Activated naive CD4-positive, alpha-beta T cell treated with anti-CD3 and anti-CD28 coated beads for 36 hours (primary cell): ENCODE measurements around the gene PPP1R1B. TPM values are rescaled to one million over a fixed set of nuclear protein-coding genes. Genes with fewer than 3 reads are reported as not detected.

ENCODE experiments used
- CTCF ChIA-PET: fragments of 350-600 bp; sonication (Branson Sonifier 250); formaldehyde crosslinking; loops from one replicate; lab custom pipeline; 2021; ENCODE audit warnings: antibody characterized with exemption; lab: Charles Lee
- DNase-seq: peaks from one replicate; pipeline ENCODE4 v3.0.0-alpha.2; 2020
- H3K27ac Mint-ChIP-seq: one replicate; pipeline ENCODE4 v1.8.0; 2021; ENCODE audit warnings: mild to moderate bottlenecking, mixed read lengths
- H3K27me3 Mint-ChIP-seq: one replicate; pipeline ENCODE4 v1.8.0; 2021; ENCODE audit warnings: low read depth, mixed read lengths
- H3K36me3 Mint-ChIP-seq: one replicate; pipeline ENCODE4 v1.8.0; 2021; ENCODE audit warnings: low read depth, mixed read lengths
- H3K4me1 Mint-ChIP-seq: one replicate; pipeline ENCODE4 v1.8.0; 2021; ENCODE audit warnings: low read depth, mixed read lengths
- H3K4me3 Mint-ChIP-seq: one replicate; pipeline ENCODE4 v1.8.0; 2021; ENCODE audit warnings: mild to moderate bottlenecking, moderate library complexity, mixed read lengths
- H3K9me3 Mint-ChIP-seq: one replicate; pipeline ENCODE4 v1.8.0; 2021; ENCODE audit warnings: mixed read lengths
- intact Hi-C: fragments of 100-400 bp; cut with micrococcal nuclease; formaldehyde crosslinking; loops from one replicate; pipeline ENCODE4 v1.15.1; 2023
- total RNA-seq, 2 experiments: library from RNA; stranded (reverse); gene quantifications; one replicate each; pipeline ENCODE4 v1.2.3, GENCODE V29; 2021

The PPP1R1B gene
- total RNA-seq, 2 experiments from 2014 or later, result 0.14 TPM; not detected in 1

DNA sequence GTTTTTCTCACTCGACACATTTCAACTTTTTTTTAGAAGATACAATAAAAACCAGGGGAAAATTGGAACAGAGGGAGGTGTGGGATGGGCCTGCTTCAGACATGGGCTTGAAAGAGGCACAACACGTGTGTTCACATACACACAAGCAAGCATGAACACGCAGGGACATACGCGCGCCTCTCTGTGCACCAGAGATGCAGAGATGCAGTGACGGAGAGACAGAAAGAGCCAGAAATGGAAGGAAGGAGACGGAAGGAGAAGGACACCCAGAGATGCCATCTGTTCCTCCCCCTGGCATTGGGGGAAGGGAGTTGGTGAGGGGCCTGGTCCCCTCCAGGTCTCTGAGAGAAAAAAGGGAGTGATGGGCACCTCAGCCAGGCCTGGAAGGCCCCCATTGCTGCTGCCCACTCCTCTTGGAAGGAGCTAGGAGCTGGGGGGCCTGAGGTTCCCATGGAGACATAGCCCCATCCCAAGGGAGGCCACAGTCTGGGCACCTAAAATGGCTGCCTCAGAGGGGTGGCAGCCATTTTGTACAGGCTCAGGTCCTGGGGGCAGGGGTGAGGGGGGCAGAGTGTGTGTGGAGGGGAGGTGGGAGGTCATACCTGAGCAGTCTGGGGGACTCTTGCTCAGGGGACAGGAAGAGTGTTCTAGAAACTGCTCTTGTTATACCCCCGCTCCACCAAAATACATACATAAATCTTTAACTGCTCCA, 15.2 kb upstream of the PPP1R1B start:
- intact Hi-C loops, result no loop called here
- CTCF ChIA-PET, result interaction anchor here (3.2 kb wide), 1 partner anchor 10 kb away, joined by 10 read pairs; no protein-coding TSS in a partner anchor
- H3K27me3 Mint-ChIP-seq, result peaks cover 25% of the 10 kb centered on the region
- no peak overlapping the region for H3K4me3 Mint-ChIP-seq
- peaks cover 2% of the 10 kb centered on the region for H3K4me1 Mint-ChIP-seq
- no peaks in the 10 kb centered on the region for H3K9me3 Mint-ChIP-seq
- no peak for DNase-seq
- no peak overlapping the region for H3K27ac Mint-ChIP-seq
- H3K36me3 Mint-ChIP-seq, result no peaks in the 10 kb centered on the region

DNA sequence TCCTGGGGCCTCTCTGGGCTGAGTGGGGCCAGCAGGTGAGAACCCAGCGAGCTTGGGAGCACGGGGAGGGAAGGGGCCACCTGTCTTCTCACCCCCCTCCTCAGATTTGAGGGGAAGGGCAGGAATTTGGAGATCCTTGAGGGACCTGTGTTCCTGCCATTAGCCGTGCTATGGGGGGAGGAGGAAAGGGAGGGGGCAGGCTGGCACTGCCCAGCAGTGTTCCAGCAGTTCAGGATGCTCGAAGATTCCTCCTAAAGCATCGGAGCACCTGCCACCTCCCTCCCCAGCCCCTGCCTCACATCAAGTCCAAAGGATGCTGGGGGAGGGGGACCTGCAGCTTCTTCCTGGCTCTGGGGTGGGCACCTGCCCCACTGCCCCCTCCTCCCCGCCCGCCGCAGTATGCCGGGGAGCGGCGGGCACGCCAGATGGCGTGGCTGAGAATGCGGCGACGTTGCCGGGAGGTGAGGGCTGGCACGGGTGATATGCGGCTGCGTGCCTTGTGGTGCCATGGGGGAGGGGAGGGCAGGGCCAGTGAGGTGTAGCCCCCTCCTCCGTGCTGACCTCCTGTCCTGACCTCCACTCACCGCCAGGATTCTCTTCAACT, 14.4 kb upstream of the PPP1R1B start:
- intact Hi-C loops, result no loop called here
- Mint-ChIP-seq H3K36me3 (no peaks in the 10 kb centered on the region), H3K4me1 (no peaks in the 10 kb centered on the region), H3K4me3 (no peak overlapping the region), H3K9me3 (no peaks in the 10 kb centered on the region), H3K27ac (no peak overlapping the region), H3K27me3 (peaks cover 22% of the 10 kb centered on the region)
- CTCF ChIA-PET, result interaction anchor here (0.6 to 3.2 kb wide), 3 partner anchors 9 to 23 kb away, joined by 3 to 10 read pairs (median 4); no protein-coding TSS in a partner anchor
- DNase-seq, result no peak

DNA sequence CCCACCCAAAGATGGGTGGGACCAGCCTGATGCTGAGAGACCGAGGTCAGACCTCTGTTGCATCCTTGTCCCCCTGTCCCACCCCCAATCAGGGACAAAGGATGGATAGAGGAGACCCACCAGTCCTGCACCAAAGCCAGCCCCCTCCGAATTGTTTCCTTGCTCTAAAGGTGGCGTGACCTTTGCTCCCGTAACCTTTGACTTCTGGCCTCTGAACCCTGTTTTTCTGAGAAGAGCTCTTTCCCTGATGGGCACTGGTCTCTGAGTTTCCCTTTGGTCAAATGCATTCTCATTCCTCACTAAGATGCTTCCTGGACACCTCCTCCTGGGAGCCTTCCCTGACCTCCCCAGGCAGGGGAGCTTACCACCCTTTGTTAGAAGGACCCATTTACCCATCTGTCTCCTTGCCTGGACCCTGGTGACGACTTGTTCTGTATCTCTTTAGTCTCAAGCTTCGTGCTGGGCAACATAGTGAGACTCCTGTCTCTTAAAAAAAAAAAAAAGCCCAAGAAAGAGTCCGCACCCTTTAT, 13.8 kb upstream of the PPP1R1B start:
- Mint-ChIP-seq H3K4me1 (no peaks in the 10 kb centered on the region), H3K9me3 (no peaks in the 10 kb centered on the region), H3K4me3 (no peak overlapping the region), H3K27ac (no peak overlapping the region), H3K27me3 (peaks cover 18% of the 10 kb centered on the region), H3K36me3 (no peaks in the 10 kb centered on the region)
- CTCF ChIA-PET, result interaction anchor here (0.6 to 3.2 kb wide), 3 partner anchors 9 to 24 kb away, joined by 3 to 10 read pairs (median 4); no protein-coding TSS in a partner anchor
- intact Hi-C loops, result no loop called here
- no peak for DNase-seq

DNA sequence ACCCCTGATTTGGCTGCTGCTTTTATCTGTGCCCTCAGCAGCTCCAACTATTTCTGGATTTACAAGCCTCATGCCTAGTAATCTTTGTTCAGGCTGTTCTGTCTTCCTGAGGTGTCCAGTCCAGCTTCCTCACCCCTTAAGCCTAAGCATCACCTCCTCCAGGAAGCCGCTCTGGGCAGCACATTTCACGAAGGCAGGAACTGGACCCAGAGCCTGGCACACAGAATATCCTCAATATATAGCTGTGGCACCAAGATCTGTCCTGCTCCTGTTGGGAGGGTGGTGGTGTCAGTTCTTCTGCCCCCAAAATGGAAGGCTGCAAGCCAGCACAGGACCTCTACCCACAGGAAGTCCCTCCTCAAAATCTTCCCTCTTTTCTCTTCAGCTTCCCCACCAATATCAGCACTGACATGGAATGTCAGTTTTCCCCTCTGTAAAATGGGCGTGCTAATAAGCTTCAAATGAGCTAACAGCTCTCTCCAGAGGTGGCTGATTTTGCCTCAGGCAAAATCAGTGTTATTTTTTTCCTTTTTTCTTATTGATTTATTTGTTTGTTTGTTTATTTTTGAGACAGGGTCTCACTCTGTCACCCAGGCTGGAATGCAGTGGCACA, 12.1 kb upstream of the PPP1R1B start:
- Mint-ChIP-seq H3K9me3 (no peaks in the 10 kb centered on the region), H3K4me1 (no peaks in the 10 kb centered on the region), H3K27me3 (peaks cover 6% of the 10 kb centered on the region), H3K4me3 (no peak overlapping the region), H3K36me3 (no peaks in the 10 kb centered on the region), H3K27ac (no peak overlapping the region)
- DNase-seq, result no peak
- CTCF ChIA-PET, result interaction anchor here (0.6 to 1.2 kb wide), 2 partner anchors 41 to 211 kb away, joined by 3 read pairs; no protein-coding TSS in a partner anchor
- intact Hi-C loops, result no loop called here

DNA sequence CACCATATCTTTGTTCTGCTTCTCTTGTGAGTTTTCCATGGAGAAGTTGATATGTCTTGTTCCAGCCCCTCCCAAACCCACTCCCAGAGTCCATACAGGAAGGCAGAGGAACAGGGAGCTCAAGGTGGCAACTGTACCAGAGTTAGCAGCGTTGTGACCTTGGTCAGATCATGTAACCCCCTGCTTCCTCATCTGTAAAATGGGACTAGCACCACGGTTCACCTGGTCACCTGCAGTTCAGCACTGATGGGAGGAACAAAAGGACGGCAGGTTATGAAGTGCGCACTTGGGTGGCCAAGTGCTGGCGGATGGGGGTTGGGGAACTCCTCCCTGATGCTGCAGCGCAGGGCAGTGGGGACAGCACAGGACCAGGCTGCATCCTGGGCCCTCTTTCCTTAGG, 11.3 kb upstream of the PPP1R1B start:
- Mint-ChIP-seq H3K4me3 (no peak overlapping the region), H3K27ac (no peak overlapping the region), H3K9me3 (no peaks in the 10 kb centered on the region), H3K27me3 (peaks cover 6% of the 10 kb centered on the region), H3K4me1 (no peaks in the 10 kb centered on the region), H3K36me3 (no peaks in the 10 kb centered on the region)
- no peak for DNase-seq
- intact Hi-C loops, result no loop called here
- CTCF ChIA-PET, result interaction anchor here (0.6 to 1.2 kb wide), 2 partner anchors 40 to 211 kb away, joined by 3 read pairs; no protein-coding TSS in a partner anchor

DNA sequence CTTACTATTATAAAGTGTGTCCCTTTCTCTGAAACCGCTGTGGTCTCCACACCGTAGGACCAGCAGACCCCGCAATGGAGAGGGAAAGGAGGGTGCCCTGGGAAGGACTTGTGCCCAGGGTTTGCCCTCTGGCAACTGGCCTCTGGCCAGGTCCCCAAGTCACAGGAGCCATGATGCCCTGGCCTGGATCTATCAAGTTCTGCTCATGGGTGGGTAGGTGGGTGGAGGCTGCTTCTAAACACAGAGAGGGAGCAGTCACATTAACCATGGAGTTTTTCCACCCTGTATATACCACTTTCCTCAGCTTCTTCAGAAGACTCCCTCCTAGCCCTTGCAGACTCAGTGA, 9.7 kb upstream of the PPP1R1B start:
- Mint-ChIP-seq H3K27ac (no peak overlapping the region), H3K27me3 (peaks cover 3% of the 10 kb centered on the region), H3K36me3 (no peaks in the 10 kb centered on the region), H3K4me1 (peaks cover 4% of the 10 kb centered on the region), H3K9me3 (no peaks in the 10 kb centered on the region), H3K4me3 (peak overlapping the region; percentile 66)
- no peak for DNase-seq
- CTCF ChIA-PET, result no interaction called here
- intact Hi-C loops, result no loop called here

DNA sequence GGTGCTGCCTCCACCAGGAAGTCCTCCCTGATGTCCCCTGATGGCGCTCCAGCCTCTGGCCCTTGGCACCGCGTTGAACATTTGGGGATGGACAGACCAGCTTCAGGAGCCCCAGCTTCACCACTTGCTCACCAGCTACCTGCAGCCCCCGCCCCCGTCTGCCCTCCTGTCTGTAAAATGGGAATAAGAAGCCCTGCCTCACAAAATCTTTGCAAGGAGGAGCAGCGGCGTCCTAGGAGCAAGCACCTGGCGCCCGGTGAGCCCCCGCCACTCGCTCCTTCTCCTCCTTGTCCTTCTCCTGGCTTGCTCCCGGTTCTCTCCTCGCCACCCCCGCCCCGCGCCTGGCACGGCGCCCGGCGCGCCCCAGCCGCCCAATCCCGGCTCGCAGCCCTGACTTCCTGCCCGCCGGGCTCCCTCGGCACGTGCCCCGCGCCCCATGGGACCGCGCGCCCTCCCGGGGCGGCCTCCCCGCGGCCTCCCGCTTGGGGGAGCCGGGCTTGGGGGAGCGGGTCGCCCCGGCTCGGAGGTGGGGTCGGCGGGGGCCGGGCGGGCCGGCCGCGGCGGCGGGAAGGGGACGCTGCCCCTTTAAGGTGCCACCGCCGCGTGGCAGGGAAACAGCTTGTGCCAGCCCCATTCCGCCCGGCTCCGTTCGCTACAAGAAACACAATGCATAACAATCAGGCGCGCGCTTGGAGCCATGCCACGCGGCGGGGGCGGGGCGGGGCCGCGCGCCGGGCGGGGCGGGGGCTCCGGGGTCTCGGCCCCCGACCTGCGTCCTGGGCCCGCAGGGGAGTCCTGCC, 9.1 kb upstream of the PPP1R1B start:
- H3K27ac Mint-ChIP-seq, result no peak overlapping the region
- no peaks in the 10 kb centered on the region for H3K9me3 Mint-ChIP-seq
- H3K4me3 Mint-ChIP-seq, result peak overlapping the region; percentile 66
- DNase-seq, result peak; percentile 54
- peaks cover 10% of the 10 kb centered on the region for H3K4me1 Mint-ChIP-seq
- CTCF ChIA-PET, result interaction anchor here (1.9 to 6.7 kb wide), 2 partner anchors 53 to 138 kb away, joined by 7 to 63 read pairs; partner anchors contain the start of gene PNMT
- H3K36me3 Mint-ChIP-seq, result no peaks in the 10 kb centered on the region
- peaks cover 3% of the 10 kb centered on the region for H3K27me3 Mint-ChIP-seq
- intact Hi-C loops, result no loop called here

DNA sequence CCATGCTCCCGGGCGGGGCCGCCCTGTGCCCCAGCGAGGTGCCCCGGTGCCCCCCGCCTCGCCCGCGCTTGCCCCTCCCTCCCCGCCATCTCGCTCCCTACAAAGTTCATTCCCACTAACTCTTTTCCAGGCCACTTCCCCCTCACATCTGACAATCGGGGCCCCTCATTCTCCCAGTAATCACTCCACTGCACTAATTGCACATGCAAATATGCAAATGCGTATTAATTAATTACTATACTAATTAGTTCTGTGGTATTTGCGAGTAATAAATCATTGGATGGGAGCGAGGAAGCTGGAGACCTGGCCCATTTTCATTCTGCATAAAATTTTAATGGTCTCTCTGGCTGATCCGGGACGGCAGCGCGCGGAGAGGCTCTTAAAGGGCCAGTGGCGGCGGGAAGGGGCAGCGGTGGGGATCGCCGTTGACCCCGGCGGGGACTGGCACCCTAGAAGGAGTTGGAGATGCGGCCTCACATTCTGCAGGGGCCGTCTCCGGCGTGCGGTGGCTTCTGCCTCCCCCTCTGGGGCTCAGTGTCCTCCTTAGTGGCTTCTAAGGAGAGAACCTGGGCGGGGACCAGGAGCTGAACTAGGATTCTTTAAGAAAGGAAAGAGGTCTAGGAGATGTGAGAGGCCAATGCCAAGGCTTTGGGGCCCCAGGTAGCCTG, 8.4 kb upstream of the PPP1R1B start:
- H3K36me3 Mint-ChIP-seq, result no peaks in the 10 kb centered on the region
- H3K27ac Mint-ChIP-seq, result no peak overlapping the region
- intact Hi-C loops, result no loop called here
- DNase-seq, result no peak
- H3K9me3 Mint-ChIP-seq, result no peaks in the 10 kb centered on the region
- peaks cover 12% of the 10 kb centered on the region for H3K4me1 Mint-ChIP-seq
- CTCF ChIA-PET, result interaction anchor here (1.5 to 8.4 kb wide), 7 partner anchors 18 to 137 kb away, joined by 5 to 213 read pairs (median 7); partner anchors contain the start of genes PNMT and STARD3
- H3K27me3 Mint-ChIP-seq, result peaks cover 3% of the 10 kb centered on the region
- peak overlapping the region; percentile 64 for H3K4me3 Mint-ChIP-seq

DNA sequence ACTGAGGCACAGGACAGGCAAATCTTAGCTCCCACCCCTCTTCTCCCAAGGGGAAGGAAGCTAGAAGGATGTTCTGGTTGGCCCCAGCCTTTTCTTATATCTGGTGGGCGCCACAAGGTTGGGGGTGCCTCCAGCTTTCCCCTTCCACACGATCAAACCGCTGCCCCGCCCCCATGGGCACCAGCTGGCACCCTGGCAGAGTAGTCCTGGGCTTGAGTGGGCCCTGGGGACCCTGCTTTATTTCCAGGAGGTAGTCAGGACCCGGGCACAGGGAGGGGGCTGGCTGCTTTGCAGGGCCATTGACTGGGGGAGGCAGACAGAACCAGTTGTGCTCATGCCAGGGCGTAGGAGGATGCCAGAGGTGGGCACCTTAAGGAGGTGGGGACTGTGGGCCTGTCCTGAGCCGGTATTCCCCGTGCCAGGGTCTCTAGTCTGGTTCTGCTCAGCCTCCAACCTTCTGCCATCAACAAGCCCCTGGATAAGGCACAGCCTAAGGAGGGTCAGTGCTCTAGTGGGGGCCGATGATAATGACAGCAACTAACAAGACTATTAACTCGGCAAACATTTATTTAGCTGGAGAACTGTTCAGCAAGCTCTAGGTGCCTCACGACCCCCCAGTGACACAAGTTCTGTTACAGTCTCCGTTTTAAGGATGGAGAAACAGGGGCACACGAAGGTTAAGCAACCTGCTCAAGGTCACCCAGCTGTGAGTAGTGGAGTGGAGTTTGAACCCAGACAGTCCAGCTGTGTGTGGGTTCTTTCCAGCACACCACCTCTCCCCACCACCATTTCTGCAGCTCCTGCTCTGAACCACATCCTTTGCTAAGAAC, 7.6 kb upstream of the PPP1R1B start:
- no peaks in the 10 kb centered on the region for H3K36me3 Mint-ChIP-seq
- no peaks in the 10 kb centered on the region for H3K9me3 Mint-ChIP-seq
- DNase-seq, result no peak
- no peak overlapping the region for H3K27ac Mint-ChIP-seq
- H3K27me3 Mint-ChIP-seq, result peaks cover 3% of the 10 kb centered on the region
- CTCF ChIA-PET, result interaction anchor here (1.1 to 8.4 kb wide), 9 partner anchors 17 to 136 kb away, joined by 3 to 213 read pairs (median 6); partner anchors contain the start of genes PNMT and STARD3
- intact Hi-C loops, result no loop called here
- H3K4me3 Mint-ChIP-seq, result no peak overlapping the region
- peaks cover 14% of the 10 kb centered on the region for H3K4me1 Mint-ChIP-seq

DNA sequence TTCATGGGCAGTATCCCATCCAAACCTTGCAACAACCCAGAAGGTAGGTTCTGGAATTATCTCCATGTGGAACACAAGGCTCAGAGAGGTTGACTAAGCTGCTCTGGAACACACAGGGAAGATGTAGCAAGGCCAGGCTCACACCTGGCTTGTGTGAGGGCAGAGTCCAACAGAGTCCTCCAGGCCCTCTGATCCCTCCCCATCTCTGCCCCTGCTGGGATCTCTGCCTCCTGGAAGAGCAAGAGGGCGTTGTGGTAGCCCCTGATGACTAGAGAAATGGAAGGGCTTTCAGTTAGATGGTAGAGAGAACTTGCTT, 7.0 kb upstream of the PPP1R1B start:
- Mint-ChIP-seq H3K36me3 (no peaks in the 10 kb centered on the region), H3K27ac (no peak overlapping the region), H3K9me3 (no peaks in the 10 kb centered on the region), H3K4me3 (no peak overlapping the region), H3K4me1 (peaks cover 14% of the 10 kb centered on the region), H3K27me3 (peaks cover 5% of the 10 kb centered on the region)
- intact Hi-C loops, result loop anchor here (5.0 kb wide), 1 partner anchor 412 kb away; no protein-coding TSS in a partner anchor
- CTCF ChIA-PET, result interaction anchor here (0.9 to 8.4 kb wide), 12 partner anchors 17 to 136 kb away, joined by 3 to 213 read pairs (median 6); partner anchors contain the start of genes PNMT and STARD3
- DNase-seq, result no peak
